KOPT-K1 (cell line): ENCODE results near the gene RBSN.
"Not testable (repeated sequence)": the region's sequence is repeated elsewhere in the genome, so short reads cannot be mapped to it uniquely, and the experiment has no call there.

Experiments
- H3K27ac ChIP-seq: fragments of 200-600 bp; sonication (generic); 2 replicates; pipeline ENCODE4 v1.5.1; 2016; ENCODE audit warnings: antibody characterized with exemption, mild to moderate bottlenecking, low read depth, low read length; ENCODE audit not compliant: poor library complexity, severe bottlenecking
- H3K36me3 ChIP-seq: fragments of 200-600 bp; sonication (generic); 2 replicates; pipeline ENCODE4 v1.5.1; 2017; ENCODE audit warnings: antibody characterized with exemption, mild to moderate bottlenecking, low read length, moderate library complexity; ENCODE audit not compliant: insufficient read depth
- H3K9me3 ChIP-seq: fragments of 200-600 bp; sonication (generic); 2 replicates; pipeline ENCODE4 v1.5.1; 2017; ENCODE audit warnings: antibody characterized with exemption, low read length, mild to moderate bottlenecking; ENCODE audit not compliant: insufficient read depth, poor library complexity, severe bottlenecking

The RBSN gene

DNA sequence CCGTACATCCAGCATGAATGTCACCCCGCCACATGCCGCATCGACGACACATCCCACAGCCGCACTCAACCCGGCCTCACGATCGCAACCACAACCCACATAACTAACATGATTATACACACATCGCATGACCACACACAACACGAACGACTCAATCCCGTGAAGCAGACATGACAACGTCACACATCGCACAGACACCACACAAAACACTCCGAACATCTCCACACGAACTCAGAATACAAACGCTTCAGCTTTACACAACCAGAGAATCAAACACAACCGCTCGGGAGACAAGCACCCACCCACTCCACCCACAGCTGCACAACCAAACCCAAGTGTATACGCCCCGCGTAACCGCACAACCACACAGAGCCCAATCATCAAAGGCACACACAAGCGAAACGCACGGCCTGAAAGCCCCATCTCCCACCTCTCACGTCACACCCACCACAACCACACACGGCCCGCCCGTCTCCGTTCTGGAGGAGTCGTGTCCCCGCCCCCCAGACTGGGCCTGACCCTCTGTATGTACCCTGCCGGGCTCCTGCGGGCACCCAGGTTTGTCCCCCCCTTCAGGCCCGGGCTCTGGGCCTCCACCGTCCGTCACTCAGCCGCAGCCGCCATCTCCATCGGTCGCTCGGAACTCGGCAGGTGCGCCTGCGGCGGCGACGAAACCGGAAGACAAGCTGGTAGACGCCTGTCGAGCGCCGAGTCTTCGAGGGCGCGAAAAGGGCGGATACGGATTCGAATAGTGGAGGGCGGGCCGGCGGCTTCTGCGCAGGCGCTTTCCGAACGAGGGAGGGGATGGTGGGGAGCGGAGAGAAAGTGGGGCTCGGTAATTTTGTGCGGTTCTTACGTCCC, at the start of gene RBSN:
TSS of gene RBSN (minus strand) at position 646 of the 861 bp plus-strand sequence. CDS start 3,028 bp downstream, outside the sequence.
- peak within 1 kb of the TSS; percentile 83 for H3K27ac ChIP-seq

DNA sequence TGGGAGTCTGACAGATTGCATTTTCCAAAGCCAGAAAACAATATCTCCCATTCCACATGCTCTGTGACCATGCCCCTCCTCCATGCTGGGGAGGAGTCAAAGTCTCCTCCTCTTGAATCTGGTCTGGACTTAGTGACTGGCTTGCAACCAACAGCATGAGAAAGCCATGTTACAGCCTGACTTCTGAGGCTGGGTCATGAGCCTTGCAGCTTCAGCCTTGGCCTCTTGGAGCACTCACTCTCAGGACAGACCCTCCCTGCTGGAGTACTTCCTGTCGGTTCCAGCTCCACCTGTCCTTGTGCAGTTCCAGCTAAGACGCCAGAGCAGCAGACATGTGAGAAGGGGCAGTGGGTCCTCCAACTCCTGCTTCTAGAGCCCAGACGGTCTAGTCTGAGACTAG, 49.7 kb upstream of the RBSN start:
- Histone ChIP-seq H3K9me3 (no peaks in the 10 kb centered on the region), H3K27ac (no peak overlapping the region), H3K36me3 (no peaks in the 10 kb centered on the region)

More for the DNA sequence above, at the start of gene RBSN:
- H3K36me3 ChIP-seq = peaks cover 28% of the 10 kb centered on the region
- no peaks in the 10 kb centered on the region for H3K9me3 ChIP-seq

DNA sequence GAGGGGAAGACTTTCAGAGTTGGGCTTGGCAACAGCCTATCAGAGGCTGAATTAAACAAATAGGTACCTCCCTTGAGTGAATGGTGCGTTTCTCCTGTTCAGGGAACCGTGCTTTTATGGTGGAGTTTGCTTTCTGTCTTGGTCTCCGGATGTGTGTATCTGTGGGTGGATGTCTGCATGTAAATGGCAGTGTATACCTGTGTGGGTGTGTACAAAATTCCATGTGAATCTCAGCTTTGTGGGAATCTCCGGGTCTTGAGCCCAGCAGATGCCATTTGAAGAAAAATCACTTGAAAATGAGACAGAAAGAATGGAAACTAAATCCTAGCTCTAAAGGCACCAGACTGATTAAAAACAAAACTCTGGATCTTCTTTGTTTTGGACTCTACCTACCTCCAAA, 37.9 kb upstream of the RBSN start:
- H3K36me3 ChIP-seq, H3K27ac ChIP-seq, H3K9me3 ChIP-seq: not testable (repeated sequence)

DNA sequence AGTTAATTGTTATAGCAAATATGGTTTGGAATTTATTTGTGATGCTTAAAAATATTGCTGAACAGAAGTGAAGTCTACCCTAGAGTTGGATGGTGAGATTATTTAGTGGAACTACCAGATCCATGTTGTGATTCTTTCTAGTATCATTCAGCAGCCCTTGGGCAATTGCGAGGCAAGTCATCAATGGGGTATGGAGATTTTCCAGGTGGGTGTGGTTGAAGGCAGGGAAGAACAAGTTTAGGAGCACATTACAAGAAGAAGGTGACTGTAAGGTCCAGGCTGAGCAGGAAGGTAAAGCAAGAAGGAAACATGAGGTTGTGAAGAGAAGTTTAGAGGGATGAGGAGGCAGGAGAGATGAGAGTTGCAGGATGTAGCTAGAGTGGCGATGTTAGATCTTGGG, 36.0 kb upstream of the RBSN start:
- not testable (repeated sequence) for H3K27ac ChIP-seq, H3K9me3 ChIP-seq

DNA sequence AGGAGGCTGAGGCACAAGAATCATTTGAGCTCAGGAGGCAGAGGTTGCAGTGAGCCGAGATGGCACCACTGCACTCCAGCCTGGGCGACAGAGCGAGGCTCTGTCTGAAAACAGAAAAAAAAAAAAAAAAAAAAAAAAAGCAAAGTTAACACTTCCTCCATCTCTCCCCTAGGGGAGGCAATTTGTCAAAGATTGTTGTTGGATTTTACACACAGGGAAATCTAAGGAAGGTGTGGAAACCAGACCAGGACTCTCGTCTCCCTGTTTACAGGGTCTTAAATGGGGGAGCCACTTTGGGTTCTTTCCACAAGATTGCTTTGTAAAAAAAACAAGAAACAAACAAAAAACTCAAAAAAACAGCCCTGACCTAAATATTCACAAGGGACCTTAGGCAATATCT, 29.5 kb upstream of the RBSN start:
- H3K27ac ChIP-seq, H3K36me3 ChIP-seq, H3K9me3 ChIP-seq: not testable (repeated sequence)

More for the DNA sequence above, 36.0 kb upstream of the RBSN start:
- not testable (repeated sequence) for H3K36me3 ChIP-seq

DNA sequence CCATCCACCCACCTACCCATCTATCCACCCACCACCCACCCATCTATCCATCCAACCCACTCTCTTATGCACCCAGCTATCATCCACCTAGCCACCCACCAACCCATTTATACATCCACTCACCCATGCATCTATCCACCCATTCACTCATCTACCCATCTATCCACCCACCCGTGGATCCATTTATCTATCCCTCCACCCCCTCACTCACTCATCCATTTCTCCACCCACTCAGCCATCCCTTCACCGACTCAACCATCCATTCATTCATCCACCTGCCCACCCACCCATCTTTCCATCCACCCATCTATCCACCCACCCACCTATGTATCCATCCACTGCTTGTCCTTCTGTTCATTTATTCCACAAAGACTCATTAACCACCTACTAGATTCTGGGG, 28.0 kb upstream of the RBSN start:
- H3K36me3 ChIP-seq = not testable (repeated sequence)

DNA sequence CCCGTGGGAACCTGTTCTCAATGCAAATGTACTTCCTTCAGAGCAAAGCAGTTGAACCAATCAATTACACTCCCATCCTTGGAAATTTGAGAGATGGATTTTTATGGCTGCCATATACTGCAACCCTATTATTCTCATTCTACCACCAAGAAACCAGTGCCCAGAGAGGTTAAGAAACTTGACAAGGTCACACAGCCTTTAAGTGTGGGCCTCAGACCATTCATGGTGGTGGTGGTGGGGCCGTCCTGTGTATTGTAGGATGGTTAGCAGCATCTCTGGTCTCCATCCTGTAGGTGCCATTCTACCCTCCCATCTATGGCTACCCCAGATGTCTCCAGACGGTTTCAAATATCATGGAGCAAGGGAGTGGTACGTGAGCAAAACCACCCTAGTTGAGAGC, 23.4 kb upstream of the RBSN start:
- H3K9me3 ChIP-seq = no peaks in the 10 kb centered on the region
- no peak overlapping the region for H3K27ac ChIP-seq
- H3K36me3 ChIP-seq = no peaks in the 10 kb centered on the region

More for the DNA sequence above, 28.0 kb upstream of the RBSN start:
- H3K27ac ChIP-seq, H3K9me3 ChIP-seq: not testable (repeated sequence)

DNA sequence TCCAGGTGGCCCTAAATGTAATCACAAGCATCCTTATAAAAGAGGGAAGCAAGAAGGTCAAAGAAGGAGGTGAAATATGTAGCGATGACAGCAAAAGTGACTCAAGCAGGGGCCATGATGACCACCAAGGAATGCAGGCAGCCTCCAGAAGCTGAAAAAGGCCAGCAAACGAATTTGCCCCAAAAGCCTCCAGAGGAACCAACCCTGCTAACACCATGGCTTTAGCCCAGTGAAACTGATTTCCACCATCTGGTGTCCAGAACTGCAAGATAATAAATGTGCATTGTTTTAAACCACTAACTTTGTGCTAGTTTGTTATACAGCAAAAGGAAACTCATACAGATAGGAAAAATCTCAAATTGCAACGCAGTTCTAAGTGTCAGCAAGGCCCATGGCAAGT, 23.0 kb upstream of the RBSN start:
- Histone ChIP-seq H3K9me3 (no peaks in the 10 kb centered on the region), H3K27ac (no peak overlapping the region), H3K36me3 (no peaks in the 10 kb centered on the region)

DNA sequence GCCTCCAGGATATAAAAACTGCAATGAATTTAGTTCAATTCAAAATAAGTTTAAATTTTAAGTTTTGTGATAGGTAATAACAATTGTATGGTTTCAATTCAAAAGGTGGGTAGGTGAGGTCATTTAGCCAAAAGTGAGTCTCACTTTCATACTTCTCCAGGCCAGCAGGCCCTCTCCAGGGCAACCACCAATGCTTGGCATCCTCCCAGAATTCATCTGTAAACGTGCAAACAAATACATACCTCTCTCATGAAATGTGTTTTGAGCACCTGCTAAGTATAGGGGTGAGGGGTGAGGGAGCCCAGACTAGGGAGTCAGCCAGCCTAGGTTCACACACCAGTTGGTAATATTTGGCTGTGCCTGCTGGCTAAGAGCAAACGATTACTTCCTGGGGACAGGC, 22.0 kb upstream of the RBSN start:
- H3K27ac ChIP-seq = no peak overlapping the region

DNA sequence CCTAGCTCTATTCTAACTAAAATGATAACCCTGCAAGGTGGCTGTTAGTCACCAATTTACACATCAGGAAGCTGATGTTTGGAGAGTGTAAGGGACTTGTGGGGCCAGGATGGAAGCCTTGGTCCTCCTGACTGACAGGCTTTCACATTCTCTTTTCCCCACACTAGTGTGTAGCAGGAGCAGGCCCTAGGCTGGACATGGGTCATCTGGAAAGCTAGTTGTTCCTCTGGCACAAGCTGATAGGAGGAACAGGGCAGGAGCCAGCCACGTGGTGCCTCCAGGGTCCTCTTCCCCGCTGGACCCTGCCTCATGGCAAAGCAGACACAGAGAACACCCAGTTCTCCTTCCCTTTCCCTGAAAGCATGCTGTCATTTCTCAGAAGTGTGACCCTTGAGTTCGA, 18.1 kb upstream of the RBSN start:
- H3K36me3 ChIP-seq = no peaks in the 10 kb centered on the region
- no peaks in the 10 kb centered on the region for H3K9me3 ChIP-seq
- H3K27ac ChIP-seq = no peak overlapping the region

More for the DNA sequence above, 22.0 kb upstream of the RBSN start:
- Histone ChIP-seq H3K36me3 (no peaks in the 10 kb centered on the region), H3K9me3 (no peaks in the 10 kb centered on the region)

DNA sequence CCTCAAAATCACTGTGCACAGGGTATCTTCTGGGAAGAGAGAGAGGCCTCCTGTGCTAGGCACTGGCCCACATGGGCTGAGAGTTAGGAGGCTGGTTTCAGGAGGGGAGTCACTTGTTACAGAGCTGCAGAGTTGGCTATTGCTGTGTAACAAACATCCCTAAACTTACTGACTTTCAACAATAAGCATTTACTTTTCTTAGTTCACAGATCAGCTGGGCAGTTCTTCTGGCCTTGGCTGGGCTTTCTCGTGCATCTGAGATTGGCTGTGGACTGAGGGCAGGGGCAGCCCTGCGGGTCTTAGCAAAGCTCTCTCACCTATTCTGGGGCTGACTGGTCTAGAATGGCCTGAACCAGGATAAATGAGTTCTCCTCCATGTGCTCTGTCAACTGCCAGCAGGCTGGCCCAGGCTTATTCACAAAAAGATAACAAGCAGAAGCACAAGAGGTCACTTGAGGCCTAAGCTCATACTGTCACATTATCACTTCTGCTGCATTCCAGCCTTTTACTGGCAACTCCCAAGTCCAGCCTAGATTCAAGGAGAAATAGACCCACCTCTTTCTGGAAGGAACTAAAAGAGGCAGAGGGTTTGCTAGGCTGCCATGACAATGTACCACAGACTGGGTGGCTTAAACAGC, 17.2 kb upstream of the RBSN start:
- Histone ChIP-seq H3K9me3 (no peaks in the 10 kb centered on the region), H3K36me3 (no peaks in the 10 kb centered on the region), H3K27ac (no peak overlapping the region)

DNA sequence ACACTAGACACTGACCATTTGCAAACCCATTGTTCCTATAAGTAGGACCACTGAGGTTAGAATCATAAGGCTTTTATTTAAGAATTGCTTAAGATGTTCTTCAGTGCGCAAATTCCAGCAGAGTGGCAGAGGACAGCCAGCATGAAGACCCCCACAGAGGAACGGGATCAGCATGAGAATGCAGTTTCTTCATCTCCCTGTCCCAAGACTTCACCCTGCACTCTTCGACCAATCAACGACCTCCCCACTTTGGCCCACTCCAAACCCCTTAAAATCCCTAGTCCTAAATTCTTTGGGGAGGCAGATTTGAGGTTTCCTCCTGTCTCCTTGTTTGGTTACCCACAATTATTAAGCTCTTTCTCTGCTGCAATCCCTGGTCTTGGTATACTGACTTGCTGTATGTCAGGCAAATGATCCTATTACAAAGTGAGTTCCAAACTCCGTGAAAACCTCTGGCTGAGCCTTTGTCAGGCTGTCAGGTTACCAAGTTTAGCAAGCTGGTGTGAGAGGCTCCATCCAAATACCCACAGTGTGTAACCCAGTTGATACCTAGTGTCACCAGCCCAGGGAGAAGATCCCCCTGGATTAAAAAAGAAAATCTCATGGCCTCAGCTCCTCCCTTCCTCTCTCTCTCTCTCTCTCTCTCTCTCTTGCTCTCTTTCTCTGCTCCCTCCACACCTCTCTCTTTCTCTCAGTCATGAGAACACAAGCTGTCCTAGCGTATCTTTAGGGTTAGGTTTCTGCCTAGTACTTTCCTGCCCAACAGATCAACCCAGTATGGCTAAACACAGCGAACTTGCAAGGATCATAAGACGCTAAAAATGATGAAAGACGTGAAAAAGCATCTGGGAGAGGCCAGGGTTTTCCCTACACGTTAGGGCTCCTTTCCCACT, 15.8 kb upstream of the RBSN start:
- Histone ChIP-seq H3K9me3 (no peaks in the 10 kb centered on the region), H3K27ac (no peak overlapping the region), H3K36me3 (no peaks in the 10 kb centered on the region)

DNA sequence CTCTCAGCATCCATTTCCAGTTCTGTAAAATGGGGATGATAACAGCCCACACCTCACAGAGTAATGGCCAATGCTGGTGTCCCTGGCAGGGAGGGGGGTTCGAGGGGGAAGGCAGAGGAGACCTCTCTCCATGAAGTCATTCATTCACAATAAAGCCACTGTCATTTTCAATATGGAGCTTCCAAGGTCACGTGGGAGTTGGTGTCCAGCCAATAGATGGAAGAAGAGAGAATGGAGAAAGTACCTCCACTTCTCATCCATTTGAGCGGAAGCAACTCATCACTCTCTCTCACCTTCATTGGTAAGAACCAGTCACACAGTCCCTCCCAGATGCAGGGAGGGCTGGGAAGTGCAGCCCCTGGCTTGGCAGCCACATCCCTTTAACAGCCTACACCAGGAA, 14.9 kb upstream of the RBSN start:
- Histone ChIP-seq H3K36me3 (no peaks in the 10 kb centered on the region), H3K27ac (no peak overlapping the region), H3K9me3 (no peaks in the 10 kb centered on the region)

DNA sequence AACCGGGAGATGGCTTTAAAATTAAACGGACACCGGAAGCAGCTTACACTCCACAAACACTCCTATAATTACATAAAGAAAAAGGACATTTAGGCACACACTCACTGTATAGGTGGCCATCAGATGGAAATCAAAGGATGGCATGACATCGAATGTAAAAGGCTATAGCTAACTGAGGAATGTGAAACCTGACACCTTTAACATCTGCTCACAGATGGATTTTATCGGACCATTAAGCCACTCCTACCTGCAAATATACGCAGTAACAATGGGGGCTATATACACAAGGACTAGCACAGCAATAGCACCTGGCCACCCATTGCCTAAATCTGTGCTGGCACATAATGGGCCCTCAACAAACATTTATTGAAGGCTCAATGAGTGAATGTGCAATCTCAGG, 14.5 kb upstream of the RBSN start:
- Histone ChIP-seq H3K9me3 (no peaks in the 10 kb centered on the region), H3K36me3 (no peaks in the 10 kb centered on the region), H3K27ac (no peak overlapping the region)

DNA sequence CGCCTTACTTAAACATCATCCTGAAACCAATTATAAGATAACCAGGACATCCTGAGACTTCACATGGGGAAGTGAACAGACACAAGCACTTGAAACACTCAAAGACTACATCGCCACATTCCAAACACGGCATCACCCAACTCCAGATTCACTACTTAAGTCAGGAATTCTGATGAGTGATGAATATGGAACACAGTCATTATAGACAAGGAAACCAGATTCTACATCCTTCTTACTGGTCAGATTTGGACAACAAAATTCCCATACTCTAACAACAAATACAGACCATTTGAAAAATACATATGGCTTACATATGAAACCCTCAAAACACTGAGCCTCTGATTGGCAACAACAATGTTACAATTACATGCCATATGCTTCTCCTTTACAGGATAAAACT, 13.1 kb upstream of the RBSN start:
- Histone ChIP-seq H3K9me3 (no peaks in the 10 kb centered on the region), H3K27ac (no peak overlapping the region), H3K36me3 (no peaks in the 10 kb centered on the region)
